Spinal cord (tissue), 10 donors: Measurements from ENCODE around the gene NREP. TPM values are rescaled to one million over a fixed set of nuclear protein-coding genes. Genes with fewer than 3 reads are reported as not detected.
A peak's percentile ranks its signal among the peaks of the same experiment; 100 is the strongest.

ENCODE experiments used
- DNase-seq, 6 donors: peaks; one replicate each; pipeline versions ENCODE4 v3.0.0 to v3.0.0-alpha.2; 2013 to 2015; ENCODE audit warnings: low spot score in 6 of 6, low read depth in 4 of 6
- H3K27ac ChIP-seq: one replicate; pipeline ENCODE4 v1.5.1; 2013; ENCODE audit warnings: low read depth, low read length, control low read depth
- H3K27me3 ChIP-seq: one replicate; pipeline ENCODE4 v1.6.1; 2013; ENCODE audit warnings: low read length; ENCODE audit not compliant: control insufficient read depth, insufficient read depth
- H3K36me3 ChIP-seq: one replicate; pipeline ENCODE4 v1.6.1; 2013; ENCODE audit warnings: low read length; ENCODE audit not compliant: control insufficient read depth, insufficient read depth
- H3K4me1 ChIP-seq: one replicate; pipeline ENCODE4 v1.6.1; 2013; ENCODE audit warnings: low read length; ENCODE audit not compliant: control insufficient read depth, insufficient read depth
- H3K4me3 ChIP-seq: one replicate; pipeline ENCODE4 v1.5.1; 2013; ENCODE audit warnings: low read depth, low read length, control low read depth
- H3K9me3 ChIP-seq: one replicate; pipeline ENCODE4 v1.6.1; 2013; ENCODE audit warnings: low read length; ENCODE audit not compliant: control insufficient read depth, insufficient read depth
- whole genome bisulfite sequencing: methylation state at CpG from one replicate; pipeline ENCODE4 v1.1.5; 2013; ENCODE audit warnings: missing lambda C conversion rate; ENCODE audit not compliant: insufficient coverage; 5-methylcytosine and 5-hydroxymethylcytosine counted together
- long read RNA-seq, 4 donors: transcript quantifications; one replicate each; lab custom pipeline, GENCODE V29; 2026
- polyA plus RNA-seq, 2 donors: library from polyadenylated mRNA; unstranded; fragments of 120-200 nt; gene quantifications; one replicate each; pipeline ENCODE4 v1.2.1, GENCODE V29; 2013; ENCODE audit not compliant: insufficient read length in 2 of 2
- total RNA-seq, 2 donors: library from RNA; depleted of rRNA in 1 of 2; stranded (reverse); fragments of 120-200 nt in 1 of 2; fragments of >200 nt in 1 of 2; gene quantifications; one replicate each; pipeline versions ENCODE4 v1.2.3 to v1.2.4, GENCODE V29; 2013 to 2014
- donor health status: healthy.

NREP gene, protein sequence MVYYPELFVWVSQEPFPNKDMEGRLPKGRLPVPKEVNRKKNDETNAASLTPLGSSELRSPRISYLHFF
- total RNA-seq: 100 to 1,000 TPM; 408 to 555 TPM
- 100 to 1,000 TPM; 874 to 982 TPM for polyA plus RNA-seq
- long read RNA-seq, donor 1, transcript NREP-201 (4 exons, 2,013 nt): major isoform, 277 of 383 reads
- long read RNA-seq, donor 1, transcript NREP-204 (5 exons, 704 nt): minor isoform, 20 of 383 reads
- long read RNA-seq, donor 1, transcript NREP-202 (5 exons, 2,581 nt): minor isoform, 30 of 383 reads
- long read RNA-seq, donor 1, transcript NREP-206 (3 exons, 2,304 nt): minor isoform, 10 of 383 reads
- long read RNA-seq, donor 1, partial matches to known transcripts: 19 of 383 reads
- long read RNA-seq, donor 1, other reads (novel, unspliced or antisense): 0 of 383 reads
- long read RNA-seq, donor 2, transcript NREP-202 (5 exons, 2,581 nt): minor isoform, 15 of 139 reads
- long read RNA-seq, donor 2, transcript NREP-204 (5 exons, 704 nt): minor isoform, 5 of 139 reads
- long read RNA-seq, donor 2, transcript NREP-206 (3 exons, 2,304 nt): minor isoform, 5 of 139 reads
- long read RNA-seq, donor 2, transcript NREP-201 (4 exons, 2,013 nt): major isoform, 106 of 139 reads
- long read RNA-seq, donor 2, partial matches to known transcripts: 0 of 139 reads
- long read RNA-seq, donor 2, other reads (novel, unspliced or antisense): 0 of 139 reads
- long read RNA-seq, donor 3, transcript NREP-201 (4 exons, 2,013 nt): major isoform, 140 of 196 reads
- long read RNA-seq, donor 3, transcript NREP-202 (5 exons, 2,581 nt): minor isoform, 16 of 196 reads
- long read RNA-seq, donor 3, transcript NREP-205 (5 exons, 2,065 nt): minor isoform, 9 of 196 reads
- long read RNA-seq, donor 3, transcript NREP-214 (3 exons, 577 nt): minor isoform, 10 of 196 reads
- long read RNA-seq, donor 3, partial matches to known transcripts: 0 of 196 reads
- long read RNA-seq, donor 3, other reads (novel, unspliced or antisense): 0 of 196 reads
- long read RNA-seq, donor 4, transcript NREP-201 (4 exons, 2,013 nt): major isoform, 280 of 504 reads
- long read RNA-seq, donor 4, transcript NREP-204 (5 exons, 704 nt): minor isoform, 15 of 504 reads
- long read RNA-seq, donor 4, transcript NREP-202 (5 exons, 2,581 nt): minor isoform, 100 of 504 reads
- long read RNA-seq, donor 4, transcript NREP-214 (3 exons, 577 nt): minor isoform, 42 of 504 reads
- long read RNA-seq, donor 4, partial matches to known transcripts: 29 of 504 reads
- long read RNA-seq, donor 4, other reads (novel, unspliced or antisense): 5 of 504 reads

DNA sequence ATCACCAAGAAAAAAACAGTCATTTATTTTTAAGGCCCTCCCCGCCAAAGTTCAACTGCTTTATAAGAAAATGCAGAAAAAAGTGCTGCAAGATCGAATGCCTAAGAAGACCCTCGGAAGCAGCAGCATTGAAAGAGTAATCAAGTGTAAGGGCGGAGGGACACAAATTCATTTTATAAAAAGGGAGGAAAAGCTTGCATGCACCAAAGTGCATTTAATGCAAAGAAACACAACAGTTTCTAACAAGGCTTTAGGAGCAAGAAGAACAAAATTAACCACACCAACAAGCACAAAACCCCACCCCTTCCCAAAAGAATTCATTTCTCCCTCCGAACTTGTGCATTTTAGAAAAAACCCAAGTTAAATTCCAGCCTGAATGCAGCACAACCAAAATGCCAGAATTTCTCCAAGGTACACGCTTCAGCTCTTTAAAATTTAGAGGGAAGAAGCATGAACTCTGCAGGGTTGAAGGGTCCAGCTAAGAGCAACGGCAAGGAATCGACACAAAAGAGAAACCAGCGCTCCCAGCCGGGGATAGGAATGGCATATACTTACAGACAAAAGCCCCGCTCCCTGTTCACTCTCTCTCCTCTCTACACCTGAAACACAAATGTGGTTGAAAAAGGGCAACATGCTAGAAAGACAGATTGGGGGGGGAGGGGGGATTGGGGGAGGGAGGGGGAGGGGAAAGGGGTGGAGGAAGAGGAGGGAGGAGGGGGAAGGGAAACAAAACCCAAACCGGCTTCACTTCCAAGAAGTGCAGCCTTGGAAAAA, at the start of gene NREP:
TSS of gene NREP (minus strand) at position 614 of the 774 bp plus-strand sequence. CDS start 1,422 bp downstream, outside the sequence.
- WGBS: 0% methylated on average over 3 of the region's 12 CpGs
- Histone ChIP-seq H3K4me1 (peaks cover 8% of the 10 kb centered on the region), H3K36me3 (no peaks in the 10 kb centered on the region), H3K27me3 (no peaks in the 10 kb centered on the region), H3K4me3 (peak within 1 kb of the TSS; percentile 99), H3K27ac (peak within 1 kb of the TSS; percentile 96), H3K9me3 (no peaks in the 10 kb centered on the region)
- peak in 1 of 6 donors; percentile 86 for DNase-seq

DNA sequence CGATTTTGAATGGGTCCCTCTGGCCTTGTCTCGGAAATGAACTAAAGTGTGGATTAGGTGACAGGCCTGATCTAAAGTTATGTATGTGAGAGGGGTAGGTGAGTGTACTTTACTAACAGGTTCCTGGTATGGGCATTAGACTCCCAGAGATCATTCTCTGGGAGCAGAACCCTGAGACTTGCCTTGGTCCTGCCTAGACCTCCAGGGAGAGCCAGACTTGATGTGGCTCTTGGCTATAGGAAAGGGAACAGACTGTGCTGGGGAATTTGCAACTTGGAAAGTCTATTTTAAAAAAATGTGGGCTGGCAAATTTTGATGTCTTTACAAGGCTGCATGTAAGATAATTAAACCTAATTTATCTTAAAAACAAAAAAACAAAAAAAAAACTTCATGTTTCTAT, 49.8 kb upstream of the NREP start:
- H3K4me1 ChIP-seq: no peaks in the 10 kb centered on the region
- H3K9me3 ChIP-seq: no peaks in the 10 kb centered on the region
- no peak overlapping the region for H3K4me3 ChIP-seq
- H3K27ac ChIP-seq: no peak overlapping the region
- no peaks in the 10 kb centered on the region for H3K27me3 ChIP-seq
- WGBS: 70% methylated on average over 2 of the region's 2 CpGs
- DNase-seq: no peak
- H3K36me3 ChIP-seq: no peaks in the 10 kb centered on the region

DNA sequence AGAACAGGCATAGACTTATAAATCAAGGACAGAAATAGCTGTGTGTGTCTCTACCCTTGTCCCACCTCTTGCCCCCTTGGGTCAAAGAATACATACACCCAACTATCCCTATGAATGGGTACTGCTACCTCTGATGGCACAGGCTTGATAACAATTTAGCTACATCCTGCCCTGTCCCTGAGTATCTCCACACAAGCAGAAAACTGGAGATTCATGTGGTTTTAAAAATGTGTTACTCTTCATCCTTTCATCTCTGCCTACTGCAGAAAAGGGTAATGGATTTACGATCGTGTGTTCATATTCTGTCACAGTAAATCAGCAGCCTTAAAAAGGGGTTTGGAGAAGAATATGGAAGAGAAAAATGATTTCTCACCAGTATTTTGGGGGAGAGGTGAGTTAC, 49.2 kb upstream of the NREP start:
- Histone ChIP-seq H3K27me3 (no peaks in the 10 kb centered on the region), H3K9me3 (no peaks in the 10 kb centered on the region), H3K4me3 (no peak overlapping the region), H3K36me3 (no peaks in the 10 kb centered on the region), H3K27ac (no peak overlapping the region), H3K4me1 (no peaks in the 10 kb centered on the region)
- DNase-seq: no peak
- WGBS: no CpG with 5 or more reads among the region's 2 CpGs

DNA sequence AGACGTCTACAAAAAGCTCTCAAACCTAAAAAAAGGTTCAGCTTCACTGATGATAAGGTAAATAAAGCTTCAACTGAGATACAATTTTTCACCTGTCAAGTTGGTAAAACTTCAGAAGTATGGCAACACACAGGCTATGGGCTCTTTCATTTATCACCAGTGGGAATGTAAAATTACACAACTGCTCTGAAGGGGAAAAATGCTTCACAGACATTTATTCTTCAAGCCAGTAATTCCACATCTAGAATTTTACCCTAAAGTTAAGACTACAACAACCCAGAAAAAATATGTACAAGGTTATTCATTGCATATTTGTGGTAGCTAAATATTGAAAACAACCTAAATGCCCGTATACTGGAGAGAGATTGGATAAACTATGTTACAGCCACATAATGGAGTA, 48.1 kb upstream of the NREP start:
- H3K9me3 ChIP-seq: no peaks in the 10 kb centered on the region
- H3K4me3 ChIP-seq: no peak overlapping the region
- no peaks in the 10 kb centered on the region for H3K36me3 ChIP-seq
- no peak overlapping the region for H3K27ac ChIP-seq
- H3K27me3 ChIP-seq: no peaks in the 10 kb centered on the region
- H3K4me1 ChIP-seq: no peaks in the 10 kb centered on the region
- DNase-seq: no peak
- no CpG with 5 or more reads among the region's 2 CpGs for WGBS

DNA sequence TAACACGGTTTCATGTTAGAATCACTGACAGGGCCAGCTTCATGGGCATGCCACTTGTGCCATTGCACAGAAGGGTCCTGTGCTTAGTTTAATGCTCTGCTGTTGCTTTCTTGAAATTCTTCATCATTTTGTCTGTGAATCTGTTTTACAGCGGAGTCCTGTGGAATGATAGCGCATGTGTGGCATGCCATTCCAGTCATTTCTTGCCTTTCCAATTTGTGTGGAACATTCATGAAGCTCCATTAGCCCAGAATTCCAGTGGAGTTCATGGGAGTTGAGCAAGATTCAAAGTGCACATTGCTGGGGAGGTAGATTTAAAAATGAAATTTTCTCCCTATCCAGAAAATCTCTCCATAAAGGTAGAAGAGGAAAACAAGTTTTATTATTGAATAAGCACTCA, 43.4 kb upstream of the NREP start:
- no peaks in the 10 kb centered on the region for H3K27me3 ChIP-seq
- H3K27ac ChIP-seq: no peak overlapping the region
- no peaks in the 10 kb centered on the region for H3K4me1 ChIP-seq
- H3K4me3 ChIP-seq: no peak overlapping the region
- WGBS: 62% methylated on average over 3 of the region's 3 CpGs
- no peaks in the 10 kb centered on the region for H3K9me3 ChIP-seq
- DNase-seq: no peak
- no peaks in the 10 kb centered on the region for H3K36me3 ChIP-seq

DNA sequence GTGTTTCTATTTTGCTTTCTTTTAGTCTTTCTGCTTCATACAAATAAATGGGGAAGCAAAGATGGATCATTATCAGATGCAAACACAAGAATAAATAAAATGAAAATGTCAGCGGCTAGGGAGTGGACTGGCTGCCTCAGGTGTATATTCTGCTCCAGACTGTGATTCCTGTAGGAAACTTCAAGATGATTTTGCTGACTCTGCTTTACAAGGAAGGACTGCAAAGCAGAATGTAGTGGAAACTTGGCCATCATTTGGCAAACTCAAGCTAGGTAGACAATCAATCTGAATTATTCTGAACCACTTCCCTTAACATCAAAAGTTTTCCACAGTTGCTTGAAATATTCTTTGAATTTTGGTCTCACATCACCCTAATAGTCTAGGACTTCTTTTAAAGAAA, 38.1 kb upstream of the NREP start:
- Histone ChIP-seq H3K4me3 (no peak overlapping the region), H3K27me3 (no peaks in the 10 kb centered on the region), H3K9me3 (no peaks in the 10 kb centered on the region), H3K27ac (no peak overlapping the region), H3K36me3 (no peaks in the 10 kb centered on the region), H3K4me1 (no peaks in the 10 kb centered on the region)
- WGBS: 100% methylated on average over 1 of the region's 1 CpG
- DNase-seq: no peak

DNA sequence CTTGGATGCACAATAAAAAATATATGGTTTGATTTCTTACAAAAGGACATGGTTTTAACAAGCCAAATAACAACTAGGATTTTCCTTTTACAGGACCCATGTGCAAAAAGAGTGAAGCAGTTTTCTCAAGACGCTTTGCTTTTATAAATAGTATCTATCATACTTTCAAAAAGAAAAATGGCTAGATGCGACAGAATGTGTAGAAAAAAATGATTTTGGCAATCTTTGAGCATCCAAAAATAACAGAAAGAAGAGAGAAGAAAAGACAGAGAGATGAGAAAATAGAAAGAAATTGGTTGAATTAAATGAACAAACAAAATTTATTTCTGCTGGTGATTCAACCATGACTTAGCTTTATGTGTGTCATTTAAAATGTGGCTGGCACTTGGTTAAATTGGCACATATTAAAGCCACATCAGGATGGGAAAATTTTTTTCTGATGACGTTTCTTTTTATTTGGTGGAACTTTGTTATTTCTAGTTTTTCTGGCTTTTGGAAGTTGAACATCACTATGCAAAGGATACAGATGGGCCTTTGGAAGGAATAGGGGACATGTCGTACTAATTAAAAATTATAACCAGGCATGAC, 35.6 kb upstream of the NREP start:
- Histone ChIP-seq H3K4me3 (no peak overlapping the region), H3K4me1 (no peaks in the 10 kb centered on the region), H3K27me3 (no peaks in the 10 kb centered on the region), H3K36me3 (no peaks in the 10 kb centered on the region), H3K9me3 (no peaks in the 10 kb centered on the region), H3K27ac (no peak overlapping the region)
- WGBS: 83% methylated on average over 1 of the region's 4 CpGs
- peak in 1 of 6 donors; percentile 77 for DNase-seq

DNA sequence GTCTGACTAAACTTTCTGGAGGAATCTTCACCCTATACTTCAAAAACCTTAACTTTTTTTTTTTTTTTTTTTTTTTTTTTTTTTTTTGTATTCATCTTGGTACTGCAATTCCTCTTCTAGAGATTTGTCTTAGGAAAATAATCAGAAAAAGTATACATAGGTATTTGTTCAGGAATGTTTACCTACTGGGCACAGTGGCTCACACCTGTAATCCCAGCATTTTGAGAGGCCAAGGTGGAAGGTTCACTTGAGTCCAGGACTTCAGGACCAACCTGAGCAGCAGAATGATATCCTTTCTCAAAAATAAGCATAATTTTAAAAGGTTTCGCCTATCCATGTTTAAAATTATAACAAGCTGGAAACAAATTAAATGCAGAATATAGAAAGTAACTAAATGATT, 33.3 kb upstream of the NREP start:
- H3K27me3 ChIP-seq: no peaks in the 10 kb centered on the region

More for the DNA sequence above, 33.3 kb upstream of the NREP start:
- H3K4me1 ChIP-seq: no peaks in the 10 kb centered on the region
- H3K27ac ChIP-seq: no peak overlapping the region
- no CpG with 5 or more reads among the region's 1 CpG for WGBS
- DNase-seq: no peak
- no peaks in the 10 kb centered on the region for H3K9me3 ChIP-seq
- H3K4me3 ChIP-seq: no peak overlapping the region
- no peaks in the 10 kb centered on the region for H3K36me3 ChIP-seq
